ENCODE data around the gene SLC1A7. TPM values are rescaled to one million over a fixed set of nuclear protein-coding genes. Genes with fewer than 3 reads are reported as not detected.
"Not testable (repeated sequence)": the region's sequence is repeated elsewhere in the genome, so short reads cannot be mapped to it uniquely, and the experiment has no call there.

SLC1A7 gene
- 0.94 TPM for total RNA-seq

DNA sequence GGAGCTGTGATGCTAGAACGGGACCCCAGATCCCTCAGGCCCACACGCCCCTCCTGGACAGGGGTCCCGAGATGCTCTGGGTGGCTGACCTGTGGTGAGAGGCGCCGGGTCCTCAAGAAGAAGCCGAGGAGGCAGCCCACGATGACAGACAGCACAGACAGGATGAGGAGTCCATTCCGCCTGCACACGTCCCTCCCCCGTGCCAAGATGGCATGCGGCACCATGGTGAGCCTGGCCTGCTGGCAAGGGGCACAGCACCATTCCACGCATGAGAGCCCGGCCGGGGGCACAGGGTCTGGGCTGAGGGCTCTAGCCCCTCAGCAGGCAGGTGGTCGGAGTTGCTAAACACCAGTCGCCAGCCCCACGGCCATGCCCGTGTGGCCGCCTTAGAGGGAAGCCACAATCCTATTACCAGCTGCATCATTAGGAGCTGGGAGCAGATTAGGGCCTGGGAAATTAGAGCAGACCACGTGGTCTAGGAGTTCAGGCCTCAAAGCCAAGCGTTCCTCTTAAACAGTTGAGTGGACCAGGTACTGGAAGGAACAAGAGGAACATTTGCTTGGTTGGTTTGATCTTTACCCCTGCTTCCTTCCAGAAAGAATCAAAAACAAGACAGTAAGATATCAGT is at the start of gene SLC1A7:
Gene SLC1A7, minus strand, starts transcription at position 413 of the 628 bp plus-strand sequence. Its CDS starts 189 bp downstream, at position 224.
- Histone ChIP-seq H3K4me1 (ENCODE audit: insufficient read depth, low read length) (no peaks in the 10 kb centered on the region), H3K9me3 (ENCODE audit: low read depth, low read length) (peaks cover 6% of the 10 kb centered on the region), H3K4me3 (ENCODE audit: low read length) (no peak within 1 kb of the TSS), H3K27me3 (ENCODE audit: insufficient read depth, low read length) (no peaks in the 10 kb centered on the region)

DNA sequence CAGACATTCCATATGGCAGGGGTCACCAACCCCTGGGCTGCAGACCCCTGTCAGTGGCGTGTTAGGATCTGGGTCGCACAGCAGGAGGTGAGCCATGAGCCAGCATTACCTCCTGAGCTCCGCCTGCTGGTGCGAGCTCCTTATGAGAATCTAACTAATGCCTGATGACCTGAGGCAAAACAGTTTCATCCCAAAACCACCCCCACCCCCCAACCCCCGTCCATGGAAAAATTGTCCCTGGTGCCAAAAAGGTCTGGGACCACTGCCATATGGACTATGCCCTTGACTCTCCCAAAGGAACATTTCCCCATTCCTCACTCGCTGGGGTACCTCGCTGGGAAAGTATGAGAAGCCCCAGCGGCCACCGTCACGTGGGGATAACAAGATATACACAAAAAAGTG is 47.8 kb upstream of the SLC1A7 start:
- Histone ChIP-seq H3K27me3 (ENCODE audit: insufficient read depth, low read length) (no peaks in the 10 kb centered on the region), H3K9me3 (ENCODE audit: low read depth, low read length) (no peaks in the 10 kb centered on the region)

DNA sequence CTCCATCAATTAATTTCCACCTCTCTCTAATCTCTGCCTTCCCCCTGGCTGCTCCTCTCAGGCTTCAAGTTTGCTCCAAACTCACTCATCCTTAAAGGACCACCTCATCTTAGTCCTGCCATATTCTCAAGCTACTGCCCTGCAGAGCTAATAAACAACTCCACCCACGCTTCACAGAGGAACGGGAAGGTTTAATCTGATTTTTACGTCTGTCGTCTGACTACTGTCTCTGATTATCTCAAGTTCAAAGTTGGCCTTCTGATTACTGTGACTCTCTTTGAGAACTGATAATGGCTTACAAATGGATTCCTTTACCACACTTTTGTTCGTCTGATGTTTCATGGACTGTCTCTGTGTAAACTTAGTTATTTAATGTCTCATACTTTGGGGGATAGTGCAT is 46.6 kb upstream of the SLC1A7 start:
- H3K27me3 ChIP-seq (ENCODE audit: insufficient read depth, low read length): no peaks in the 10 kb centered on the region
- H3K4me1 ChIP-seq (ENCODE audit: insufficient read depth, low read length): no peaks in the 10 kb centered on the region
- H3K4me3 ChIP-seq (ENCODE audit: low read length): no peak overlapping the region
- H3K9me3 ChIP-seq (ENCODE audit: low read depth, low read length): no peaks in the 10 kb centered on the region

More for the DNA sequence above, 47.8 kb upstream of the SLC1A7 start:
- Histone ChIP-seq H3K4me1 (ENCODE audit: insufficient read depth, low read length) (no peaks in the 10 kb centered on the region), H3K4me3 (ENCODE audit: low read length) (no peak overlapping the region)

DNA sequence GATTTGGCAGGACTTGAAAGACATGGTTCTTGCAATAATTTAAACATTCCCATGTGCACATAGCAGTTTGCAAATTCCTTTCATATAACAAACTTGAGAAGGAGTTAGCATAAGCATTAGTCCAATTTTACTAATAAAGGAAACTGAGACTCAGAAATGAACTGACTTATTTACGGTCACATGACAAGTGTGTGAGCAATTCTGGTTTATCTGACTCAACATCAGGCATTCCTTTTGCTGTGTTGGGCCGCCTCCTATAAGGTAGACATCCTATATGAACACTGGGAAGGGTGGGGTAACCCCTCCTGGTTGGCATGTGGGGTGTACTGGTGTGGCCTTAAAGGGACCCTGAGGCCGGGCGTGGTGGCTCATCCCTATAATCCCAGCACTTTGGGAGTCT is 45.7 kb upstream of the SLC1A7 start:
- no peaks in the 10 kb centered on the region for H3K4me1 ChIP-seq (ENCODE audit: insufficient read depth, low read length)
- no peaks in the 10 kb centered on the region for H3K27me3 ChIP-seq (ENCODE audit: insufficient read depth, low read length)

DNA sequence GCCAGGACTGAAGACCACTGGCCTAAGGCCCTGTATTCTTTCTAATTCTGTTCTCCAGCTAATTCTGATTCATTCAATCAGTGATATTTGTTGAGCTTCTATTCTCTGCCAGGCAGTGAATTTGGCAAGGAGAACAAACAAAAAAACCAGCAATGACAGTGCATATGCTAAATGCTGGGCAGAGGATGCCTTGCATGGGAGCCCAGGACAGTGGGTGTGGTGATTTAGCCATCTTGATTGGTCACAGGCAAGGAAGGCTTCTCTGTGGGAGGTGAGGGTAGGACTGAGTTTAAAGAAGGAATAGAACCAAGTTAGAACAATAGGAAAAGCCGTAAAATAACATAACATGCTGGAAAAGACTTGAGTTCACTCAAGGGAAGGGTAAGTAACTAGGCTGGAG is 45.0 kb upstream of the SLC1A7 start:
- Histone ChIP-seq H3K4me3 (ENCODE audit: low read length) (no peak overlapping the region), H3K27me3 (ENCODE audit: insufficient read depth, low read length) (no peaks in the 10 kb centered on the region), H3K4me1 (ENCODE audit: insufficient read depth, low read length) (peaks cover under 1% of the 10 kb centered on the region), H3K9me3 (ENCODE audit: low read depth, low read length) (no peaks in the 10 kb centered on the region)

More for the DNA sequence above, 45.7 kb upstream of the SLC1A7 start:
- no peak overlapping the region for H3K4me3 ChIP-seq (ENCODE audit: low read length)
- no peaks in the 10 kb centered on the region for H3K9me3 ChIP-seq (ENCODE audit: low read depth, low read length)

DNA sequence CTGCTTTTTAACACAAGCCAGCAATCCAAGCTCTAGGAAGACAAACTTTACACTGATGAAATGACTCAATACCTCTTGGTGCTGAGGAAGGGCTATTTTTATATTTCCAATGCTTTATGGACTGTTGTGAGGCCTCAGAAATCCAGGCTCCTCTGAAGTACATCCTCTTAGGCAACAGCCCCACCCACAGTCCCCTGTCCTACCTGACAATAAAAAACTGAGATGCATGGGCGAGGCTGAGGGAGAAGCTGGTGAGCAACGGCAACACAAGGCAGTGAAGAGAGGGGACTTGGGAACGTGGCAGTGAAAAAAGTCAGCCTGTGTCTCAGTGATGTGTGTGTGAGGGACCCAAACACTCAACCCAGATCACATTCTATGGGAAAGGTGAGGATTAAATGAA is 44.1 kb upstream of the SLC1A7 start:
- peaks cover 4% of the 10 kb centered on the region for H3K4me1 ChIP-seq (ENCODE audit: insufficient read depth, low read length)
- no peaks in the 10 kb centered on the region for H3K27me3 ChIP-seq (ENCODE audit: insufficient read depth, low read length)
- no peaks in the 10 kb centered on the region for H3K9me3 ChIP-seq (ENCODE audit: low read depth, low read length)
- H3K4me3 ChIP-seq (ENCODE audit: low read length): no peak overlapping the region

DNA sequence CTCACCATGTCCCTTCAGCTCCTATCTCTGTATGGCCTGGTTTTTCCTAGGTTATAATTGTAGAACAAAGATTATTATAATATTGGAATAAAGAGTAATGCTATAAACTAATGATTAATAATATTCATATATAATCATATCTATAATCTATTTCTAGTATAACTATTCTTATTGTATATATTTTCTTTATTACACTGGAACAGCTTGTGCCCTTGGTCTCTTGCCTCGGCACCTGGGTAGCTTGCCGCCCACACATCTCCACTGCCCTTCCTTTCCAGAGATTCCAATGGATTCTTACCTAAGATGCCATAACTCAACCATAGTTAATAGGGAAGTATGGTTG is 43.5 kb upstream of the SLC1A7 start:
- H3K4me3 ChIP-seq (ENCODE audit: low read length); H3K4me1 ChIP-seq (ENCODE audit: insufficient read depth, low read length); H3K9me3 ChIP-seq (ENCODE audit: low read depth, low read length); H3K27me3 ChIP-seq (ENCODE audit: insufficient read depth, low read length): not testable (repeated sequence)

DNA sequence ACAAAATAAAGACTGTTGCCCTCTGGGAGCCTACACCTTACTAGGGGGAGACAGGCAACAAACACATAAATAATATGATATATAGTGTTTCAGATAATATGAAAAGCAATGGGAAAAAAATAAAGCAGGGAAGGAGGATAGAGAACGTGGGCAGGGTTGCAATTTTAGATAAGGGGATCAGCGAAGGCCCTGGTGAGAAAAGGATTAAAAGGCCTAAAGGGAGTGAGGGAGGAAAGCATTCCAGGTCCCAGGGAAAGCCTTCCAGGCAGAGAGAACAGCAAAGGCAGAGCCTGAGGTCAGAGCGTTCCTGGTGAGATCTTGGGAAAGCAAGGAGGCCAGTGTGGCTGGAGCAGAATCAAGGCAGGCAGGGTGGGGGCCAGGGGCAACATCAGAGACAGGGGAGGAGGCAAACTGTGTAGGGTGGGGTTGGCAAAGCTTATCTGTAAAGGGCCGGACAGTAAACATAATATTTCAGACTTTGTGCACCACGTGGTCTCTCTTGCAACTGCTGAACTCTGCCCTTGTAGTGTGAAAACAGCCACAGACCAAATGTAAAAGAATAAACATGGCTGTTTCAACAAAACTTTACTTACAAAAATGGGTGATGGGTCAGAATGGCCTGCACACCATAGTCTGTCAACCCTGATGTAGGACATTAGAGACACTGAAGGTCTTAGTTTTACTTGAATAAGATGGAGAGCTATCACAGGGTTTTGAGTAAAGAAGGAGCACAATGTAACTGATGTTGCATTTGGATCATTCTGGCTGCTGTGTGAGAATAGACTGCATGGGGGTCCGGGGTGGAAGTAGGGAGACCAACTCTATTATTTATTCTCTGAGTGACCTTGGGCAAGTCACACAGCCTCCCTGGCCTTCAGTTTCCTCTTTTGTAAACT is 40.9 kb upstream of the SLC1A7 start:
- H3K27me3 ChIP-seq (ENCODE audit: insufficient read depth, low read length): no peaks in the 10 kb centered on the region
- no peaks in the 10 kb centered on the region for H3K9me3 ChIP-seq (ENCODE audit: low read depth, low read length)
- H3K4me3 ChIP-seq (ENCODE audit: low read length): no peak overlapping the region
- H3K4me1 ChIP-seq (ENCODE audit: insufficient read depth, low read length): peaks cover 4% of the 10 kb centered on the region

DNA sequence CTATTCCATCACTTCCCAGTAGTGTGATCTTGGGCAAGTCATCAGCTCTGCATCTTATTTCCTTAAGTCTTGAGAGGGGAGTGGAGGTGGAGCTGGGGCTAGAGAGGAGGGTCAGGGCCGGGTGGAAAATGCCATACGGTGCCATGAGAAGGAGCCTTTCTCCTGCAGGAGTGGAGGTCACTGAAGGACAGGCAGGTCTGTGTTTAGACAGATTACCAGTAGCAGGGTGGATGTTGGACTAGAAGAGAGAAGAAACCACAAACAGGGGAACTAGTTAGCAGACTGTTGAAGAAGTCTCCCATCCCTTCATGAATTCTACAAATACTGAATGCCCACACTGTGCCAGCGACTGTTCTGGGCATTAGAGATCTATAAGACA is 40.3 kb upstream of the SLC1A7 start:
- Histone ChIP-seq H3K4me1 (ENCODE audit: insufficient read depth, low read length) (peaks cover 4% of the 10 kb centered on the region), H3K27me3 (ENCODE audit: insufficient read depth, low read length) (no peaks in the 10 kb centered on the region), H3K9me3 (ENCODE audit: low read depth, low read length) (no peaks in the 10 kb centered on the region), H3K4me3 (ENCODE audit: low read length) (no peak overlapping the region)

DNA sequence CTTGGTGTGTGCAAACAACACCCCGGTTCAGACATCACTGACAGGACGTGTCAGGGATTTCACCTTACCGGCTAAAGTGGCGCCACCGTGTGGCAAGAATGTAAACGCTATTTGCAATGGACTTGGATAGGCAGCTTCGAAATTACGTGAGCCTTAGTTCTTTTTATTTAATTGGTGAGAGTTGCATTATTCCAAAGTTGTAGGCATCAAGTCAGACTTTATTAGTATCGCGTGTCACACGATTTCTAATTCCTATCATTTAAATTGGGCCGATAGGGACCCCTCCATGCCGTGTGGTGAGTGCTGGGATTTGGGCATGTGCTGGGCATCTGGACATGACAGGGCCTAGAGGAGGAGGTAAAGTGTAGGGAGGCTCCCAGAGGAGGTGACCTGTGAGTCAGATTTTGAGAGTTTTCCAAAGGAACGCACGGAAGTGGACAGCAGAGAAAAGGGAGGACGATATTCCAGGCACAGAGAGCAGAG is 39.7 kb upstream of the SLC1A7 start:
- H3K27me3 ChIP-seq (ENCODE audit: insufficient read depth, low read length): no peaks in the 10 kb centered on the region
- no peak overlapping the region for H3K4me3 ChIP-seq (ENCODE audit: low read length)
- no peaks in the 10 kb centered on the region for H3K9me3 ChIP-seq (ENCODE audit: low read depth, low read length)
- H3K4me1 ChIP-seq (ENCODE audit: insufficient read depth, low read length): peaks cover 4% of the 10 kb centered on the region

DNA sequence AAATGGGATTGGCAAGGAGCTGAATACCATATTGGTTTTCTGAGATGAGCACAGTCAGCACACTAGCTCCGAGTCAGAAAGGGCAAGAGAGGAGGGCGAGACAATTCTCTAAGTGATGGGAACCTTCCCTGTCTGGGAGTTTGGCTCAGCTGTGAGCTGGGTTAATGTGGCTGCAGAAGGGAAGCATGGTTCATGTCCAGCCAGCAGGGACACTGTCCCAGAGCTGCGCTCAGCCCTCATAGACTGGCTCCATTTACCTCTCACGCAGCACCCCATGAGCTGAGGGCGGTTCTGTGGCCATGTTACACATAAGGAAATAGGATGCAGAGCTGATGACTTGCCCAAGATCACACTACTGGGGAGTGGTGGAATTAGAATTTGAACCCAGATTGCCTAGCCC is 38.5 kb upstream of the SLC1A7 start:
- H3K9me3 ChIP-seq (ENCODE audit: low read depth, low read length): no peaks in the 10 kb centered on the region
- no peaks in the 10 kb centered on the region for H3K27me3 ChIP-seq (ENCODE audit: insufficient read depth, low read length)
- H3K4me3 ChIP-seq (ENCODE audit: low read length): no peak overlapping the region
- peaks cover 4% of the 10 kb centered on the region for H3K4me1 ChIP-seq (ENCODE audit: insufficient read depth, low read length)

DNA sequence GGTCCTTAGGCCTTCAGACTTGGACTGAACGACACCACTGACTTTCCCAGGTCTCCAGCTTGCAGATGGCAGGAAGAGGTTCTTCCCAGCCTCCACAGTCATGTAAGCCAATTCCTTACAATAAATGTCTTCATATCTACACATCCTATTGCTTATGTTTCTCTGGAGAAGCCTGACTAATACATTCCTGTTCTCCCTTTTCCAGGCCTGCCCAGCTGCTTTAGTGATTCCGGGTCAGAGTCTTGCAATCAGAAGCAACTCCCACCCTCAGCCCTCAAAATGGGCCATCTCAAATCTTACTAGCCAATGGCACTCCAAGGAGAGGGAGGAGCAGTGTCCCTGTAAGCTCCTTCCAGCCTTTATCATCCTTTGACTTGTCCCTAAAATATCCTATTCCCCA is 37.8 kb upstream of the SLC1A7 start:
- Histone ChIP-seq H3K4me1 (ENCODE audit: insufficient read depth, low read length) (peaks cover 4% of the 10 kb centered on the region), H3K4me3 (ENCODE audit: low read length) (no peak overlapping the region), H3K27me3 (ENCODE audit: insufficient read depth, low read length) (no peaks in the 10 kb centered on the region), H3K9me3 (ENCODE audit: low read depth, low read length) (no peaks in the 10 kb centered on the region)

DNA sequence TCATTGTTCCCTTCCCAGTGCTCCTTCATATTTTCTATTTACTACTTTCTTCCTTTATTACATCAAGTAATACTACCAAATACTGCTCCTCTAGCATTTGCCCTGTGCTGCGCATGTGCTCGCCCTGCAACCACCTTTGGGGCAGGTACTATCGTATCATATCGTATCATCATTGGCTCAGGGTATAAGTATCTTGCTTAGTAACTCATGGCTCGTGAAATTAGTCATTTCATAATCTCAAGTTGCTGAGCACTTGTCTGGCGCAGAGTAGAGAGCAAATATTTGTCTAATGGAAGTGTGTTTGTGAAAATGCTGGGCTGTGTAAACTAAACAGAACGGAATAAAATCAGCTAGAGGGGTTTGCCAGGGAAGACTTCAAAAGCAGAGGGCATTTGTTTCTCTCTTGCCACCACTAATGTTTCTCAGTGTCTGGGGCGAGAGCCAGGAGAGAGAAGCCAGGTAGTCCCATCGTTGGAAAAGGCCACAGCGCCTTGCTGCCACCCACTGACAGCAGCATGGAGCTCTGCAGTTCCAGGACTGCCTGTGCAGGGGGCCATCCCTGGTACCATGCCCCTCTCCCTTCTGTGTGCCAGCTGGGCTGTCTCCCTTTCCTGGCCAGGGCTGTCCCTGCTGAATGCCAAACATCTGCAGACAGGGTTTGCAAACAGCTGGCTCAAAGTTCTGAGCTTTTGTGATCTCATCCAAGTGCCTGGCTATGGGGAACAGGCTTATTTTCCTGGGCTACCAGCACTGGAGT is 34.2 kb upstream of the SLC1A7 start:
- peaks cover 6% of the 10 kb centered on the region for H3K4me1 ChIP-seq (ENCODE audit: insufficient read depth, low read length)
- H3K9me3 ChIP-seq (ENCODE audit: low read depth, low read length): no peaks in the 10 kb centered on the region
- no peaks in the 10 kb centered on the region for H3K27me3 ChIP-seq (ENCODE audit: insufficient read depth, low read length)
- no peak overlapping the region for H3K4me3 ChIP-seq (ENCODE audit: low read length)

DNA sequence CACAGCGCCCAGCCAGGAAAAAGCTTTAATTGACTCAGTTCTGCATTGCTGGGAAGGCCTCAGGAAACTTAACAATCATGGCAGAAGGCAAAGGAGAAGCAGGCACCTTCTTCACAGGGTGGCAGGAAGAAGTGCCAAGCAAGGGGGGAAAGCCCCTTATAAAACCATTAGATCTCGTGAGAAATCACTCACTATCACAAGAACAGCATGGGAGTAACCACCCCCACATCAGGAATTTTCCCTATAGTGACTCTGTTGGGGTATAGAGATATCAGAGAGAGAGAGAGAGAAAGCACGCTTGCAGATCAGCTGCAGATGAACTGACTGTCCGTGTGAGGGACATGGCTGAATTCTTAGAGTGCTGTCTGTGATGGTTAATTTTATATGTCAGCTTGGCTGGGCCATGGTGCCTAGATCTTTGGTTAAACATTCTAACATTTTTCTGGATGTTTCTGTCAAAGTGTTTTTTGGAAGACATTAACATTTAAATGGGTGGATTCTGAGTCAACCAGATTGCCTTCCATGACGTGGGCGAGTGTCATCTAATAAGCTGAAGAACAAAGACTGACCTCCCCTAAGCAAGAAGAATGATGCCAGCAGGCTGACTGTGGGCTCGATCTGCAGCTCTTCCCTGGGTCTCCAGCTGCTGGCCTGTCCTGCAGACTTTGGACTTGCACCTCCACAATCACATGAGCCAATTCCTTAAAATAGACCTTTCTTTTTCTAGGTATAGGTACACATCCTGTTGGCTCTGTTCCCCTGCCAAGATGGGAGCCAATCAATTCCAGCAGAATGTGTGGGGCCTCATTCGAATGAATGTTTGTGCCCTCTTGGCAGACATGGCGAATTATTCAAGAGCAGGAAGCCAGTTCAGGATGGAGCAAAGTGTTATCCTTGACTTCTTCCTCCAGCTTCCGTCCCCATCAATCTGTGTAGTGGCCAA is 32.8 kb upstream of the SLC1A7 start:
- H3K27me3 ChIP-seq (ENCODE audit: insufficient read depth, low read length): no peaks in the 10 kb centered on the region
- H3K9me3 ChIP-seq (ENCODE audit: low read depth, low read length): no peaks in the 10 kb centered on the region
- no peak overlapping the region for H3K4me3 ChIP-seq (ENCODE audit: low read length)
- peaks cover 6% of the 10 kb centered on the region for H3K4me1 ChIP-seq (ENCODE audit: insufficient read depth, low read length)
